Mucosa of gallbladder (tissue), 1 donor: ENCODE data around the gene PRDM16. TPM values are rescaled to one million over a fixed set of nuclear protein-coding genes. Genes with fewer than 3 reads are reported as not detected.

Experiments
- DNase-seq: peaks from one replicate; pipeline ENCODE4 v3.0.0-alpha.2; 2020; ENCODE audit warnings: low spot score
- total RNA-seq: library from RNA; stranded (reverse); gene quantifications from one replicate; pipeline ENCODE4 v1.2.1, GENCODE V29; 2021
- donor health status: DM: no; HTN: no; CAD: no.

Gene PRDM16
- total RNA-seq, 1 donor from 2014 or later: 29.3 TPM

GRCh38 chr1:3460672-3461131 is 391.7 kb downstream of the PRDM16 start:
- no peak for DNase-seq

GRCh38 chr1:3461238-3461933 is 392.4 kb downstream of the PRDM16 start:
- DNase-seq: no peak

- no peak for DNase-seq
Observed at GRCh38 chr1:3461934-3462275, 392.9 kb downstream of the PRDM16 start.

GRCh38 chr1:3462356-3463012 is 393.5 kb downstream of the PRDM16 start:
- no peak for DNase-seq

- no peak for DNase-seq
Observed at GRCh38 chr1:3463013-3463385, 394.0 kb downstream of the PRDM16 start.

GRCh38 chr1:3463408-3463863 is 394.4 kb downstream of the PRDM16 start:
- no peak for DNase-seq

DNA sequence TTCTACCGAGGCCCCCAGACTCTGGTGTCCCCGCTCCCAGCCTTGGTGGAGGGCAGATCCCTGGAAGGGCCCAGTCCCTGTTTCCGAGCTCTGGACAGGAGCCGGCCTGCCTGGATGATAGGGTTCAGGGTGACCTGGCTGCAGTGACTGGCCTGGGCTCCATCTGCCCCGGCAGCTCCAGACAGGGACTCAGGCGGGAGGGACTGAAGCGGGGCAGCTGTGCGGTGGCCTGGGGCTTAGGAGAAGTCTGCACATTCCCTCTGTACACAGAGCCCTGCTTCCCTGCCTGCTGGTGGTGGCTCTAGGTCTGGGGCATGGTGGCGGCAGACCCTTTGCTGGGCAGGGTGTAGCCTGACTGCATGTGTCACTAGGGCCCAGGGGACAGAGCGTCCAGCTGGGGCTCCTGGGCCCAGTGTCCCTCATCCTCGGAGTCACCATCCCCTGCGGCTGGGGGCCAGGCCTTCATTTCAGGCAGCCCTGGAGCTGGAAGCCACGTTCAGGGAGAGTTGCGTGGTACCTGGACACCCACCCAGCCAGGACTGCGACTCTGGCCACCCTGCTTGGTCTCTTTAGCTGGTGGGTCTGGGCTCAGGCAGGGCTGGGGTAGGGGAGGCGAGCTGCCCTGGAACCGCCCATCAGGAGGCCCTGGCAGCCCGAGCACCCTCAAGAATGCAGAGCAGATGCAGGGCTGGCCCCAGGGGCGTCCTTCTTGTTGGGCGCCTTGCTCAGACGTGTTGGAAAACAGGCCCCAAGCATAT is 395.1 kb downstream of the PRDM16 start:
- no peak for DNase-seq

- no peak for DNase-seq
Observed at GRCh38 chr1:3464649-3465025, 395.6 kb downstream of the PRDM16 start.

DNA sequence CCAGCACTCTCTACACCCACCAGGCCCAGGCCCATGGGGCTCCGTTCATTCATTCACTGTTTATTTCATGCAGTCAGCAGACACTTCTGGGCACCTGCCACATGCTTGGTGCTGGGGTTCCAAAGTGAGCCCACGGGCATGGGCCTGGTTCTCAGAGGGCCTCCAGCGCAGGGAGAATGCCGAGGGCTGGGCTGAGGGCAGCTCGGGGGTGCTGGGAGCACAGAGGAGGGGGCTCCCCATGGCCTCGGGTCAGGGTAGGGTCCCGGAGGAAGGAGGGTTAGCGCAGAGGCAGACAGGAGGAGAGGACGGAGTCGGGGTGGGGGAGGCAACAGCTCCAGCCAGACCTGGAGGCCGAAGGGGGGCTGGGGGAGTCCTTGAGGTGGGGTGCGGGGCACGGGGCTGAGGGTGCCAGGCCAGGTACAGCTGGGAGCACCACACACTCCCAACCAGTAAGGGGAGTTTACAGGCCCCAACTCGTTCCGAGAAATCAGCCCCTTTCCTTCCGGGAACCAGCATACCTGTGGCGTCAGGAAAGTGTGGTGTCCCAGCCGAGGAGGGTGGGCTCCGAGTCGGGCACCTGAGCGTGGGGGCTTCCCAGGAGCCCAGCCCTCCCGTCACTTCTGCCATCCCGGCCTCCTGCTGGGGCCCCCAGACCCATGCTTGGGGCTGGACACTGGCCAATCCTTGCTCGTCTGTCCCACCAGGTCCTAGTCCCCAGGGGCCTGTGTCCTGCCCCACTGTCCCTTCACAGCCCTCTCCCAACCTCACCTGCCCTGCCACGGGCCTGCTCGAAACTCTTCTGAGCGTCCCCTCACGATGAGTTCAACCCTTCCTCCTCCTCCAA is 396.3 kb downstream of the PRDM16 start:
- no peak for DNase-seq

- DNase-seq: no peak
Observed at GRCh38 chr1:3465935-3466321, 396.9 kb downstream of the PRDM16 start.

GRCh38 chr1:3466366-3467075 is 397.5 kb downstream of the PRDM16 start:
- no peak for DNase-seq

DNA sequence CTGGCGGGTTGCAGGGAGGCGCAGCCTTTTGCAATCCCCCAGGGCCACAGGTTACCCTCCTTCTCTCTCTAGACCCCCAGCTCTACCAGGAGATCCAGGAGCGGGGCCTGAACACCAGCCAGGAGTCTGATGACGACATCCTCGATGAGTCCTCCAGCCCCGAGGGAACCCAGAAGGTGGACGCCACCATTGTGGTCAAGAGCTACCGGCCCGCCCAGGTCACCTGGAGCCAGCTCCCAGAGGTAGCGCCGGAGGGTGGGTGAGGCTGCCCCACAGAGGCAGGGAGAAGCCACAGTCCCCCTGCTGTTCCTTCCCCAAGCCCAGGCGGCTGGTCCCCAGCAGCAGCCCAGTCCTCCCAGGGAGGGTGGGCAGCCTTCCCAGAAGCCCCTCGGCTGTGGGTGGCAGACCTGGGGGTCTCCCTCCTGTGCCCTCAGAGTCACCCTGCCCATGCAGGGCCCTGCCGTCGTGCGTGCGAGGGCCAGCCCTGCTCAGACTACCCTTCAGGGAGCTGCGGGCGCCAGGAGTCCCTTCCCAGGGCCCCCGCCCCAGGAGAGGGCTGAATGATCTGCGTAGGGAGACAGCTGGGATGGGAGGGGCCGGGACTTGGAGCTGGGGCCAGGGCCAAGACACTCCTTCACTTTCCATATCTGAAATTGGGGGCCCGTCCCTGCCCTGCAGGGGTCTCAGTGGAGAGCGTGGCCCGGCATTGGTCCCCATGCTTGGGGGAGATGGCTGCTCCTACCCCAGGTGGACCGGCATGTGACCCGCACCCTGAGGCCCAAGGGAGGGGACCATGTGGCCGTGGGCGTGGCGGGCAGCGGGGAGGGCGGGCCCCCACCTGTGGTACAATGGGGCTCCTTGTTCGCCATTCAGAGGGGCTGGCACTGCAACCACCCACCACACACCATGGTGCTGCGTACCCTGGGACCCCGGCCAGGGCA is 398.4 kb downstream of the PRDM16 start:
- DNase-seq: no peak

DNA sequence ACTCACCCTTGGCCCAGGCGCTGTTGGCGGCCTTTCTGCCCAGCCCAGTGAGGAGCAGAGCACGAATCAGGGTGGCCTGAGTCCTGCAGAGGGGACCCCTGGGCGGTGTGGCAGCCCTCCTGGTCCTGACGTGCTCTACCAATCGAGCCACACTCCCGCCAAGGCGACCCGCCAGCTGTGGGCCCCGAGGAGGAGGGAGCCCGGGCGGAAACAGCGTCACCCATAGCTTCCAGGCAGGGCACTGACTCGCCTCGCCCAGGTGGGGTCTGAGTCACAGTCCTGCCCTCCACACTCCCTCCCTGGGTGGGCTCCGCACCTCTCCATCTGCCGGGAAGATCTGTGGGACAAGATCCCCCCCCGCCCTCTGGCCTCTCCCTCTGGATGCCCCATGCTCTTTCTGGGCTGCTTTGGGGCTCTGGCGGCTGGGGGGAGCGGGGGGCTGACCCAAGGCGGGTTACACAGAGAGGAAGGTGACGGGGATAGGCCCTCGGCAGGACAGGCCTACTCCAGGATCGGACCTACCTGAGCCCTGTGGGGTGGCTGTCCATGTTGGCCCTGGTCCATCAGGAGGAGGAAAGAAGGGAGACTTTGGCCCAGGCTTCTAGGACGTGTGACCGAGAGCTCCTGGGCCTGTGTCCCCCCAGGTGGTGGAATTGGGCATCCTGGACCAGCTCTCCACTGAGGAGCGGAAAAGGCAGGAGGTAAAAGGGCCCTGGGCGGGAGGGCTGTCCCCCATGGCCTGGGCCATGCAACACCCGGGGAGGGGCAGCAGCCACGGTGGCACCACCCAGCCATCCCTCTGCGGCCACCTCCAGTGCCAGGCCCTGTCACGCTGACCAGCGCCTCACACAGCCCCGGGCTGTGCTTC is 399.5 kb downstream of the PRDM16 start:
- no peak for DNase-seq

GRCh38 chr1:3469104-3469848 is 400.3 kb downstream of the PRDM16 start:
- DNase-seq: no peak

- DNase-seq: no peak
Observed at GRCh38 chr1:3469849-3470649, 401.0 kb downstream of the PRDM16 start.

DNA sequence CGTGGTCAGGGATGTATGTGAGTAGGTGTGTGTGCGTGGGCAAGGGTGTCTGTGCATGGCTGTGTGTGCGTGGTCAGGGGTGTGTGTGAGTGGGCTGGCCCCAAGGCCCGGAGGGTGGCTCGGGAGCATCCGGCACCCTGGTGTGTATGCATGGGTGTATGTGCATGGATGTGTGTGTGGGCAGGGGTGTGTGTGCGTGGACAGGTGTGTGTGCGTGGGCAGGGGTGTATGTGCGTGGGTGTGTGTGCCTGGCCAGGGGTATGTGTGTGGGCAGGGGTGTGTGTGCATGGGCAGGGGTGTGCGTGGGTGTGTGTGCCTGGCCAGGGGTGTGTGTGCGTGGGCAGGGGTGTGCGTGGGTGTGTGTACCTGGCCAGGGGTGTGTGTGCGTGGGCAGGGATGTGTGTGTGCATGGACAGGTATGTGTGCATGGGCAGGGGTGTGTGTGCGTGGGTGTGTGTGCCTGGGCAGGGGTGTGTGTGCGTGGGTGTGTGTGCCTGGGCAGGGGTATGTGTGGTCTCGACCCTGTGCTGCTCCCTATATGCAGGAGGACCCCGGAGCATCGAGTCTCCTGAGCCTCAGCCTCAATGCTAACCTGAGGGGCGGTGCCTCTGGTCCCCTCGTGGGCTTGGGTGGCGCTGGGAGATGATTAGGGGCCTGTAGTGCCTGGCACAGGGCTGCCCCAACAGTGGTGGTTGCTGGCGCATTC is 401.8 kb downstream of the PRDM16 start:
- no peak for DNase-seq
